Activated T-cell treated with anti-CD3 and anti-CD28 coated beads, Interleukin-2, amount 50 U/mL, for 72 hours (primary cell): ENCODE measurements around the gene TRIP11. TPM values are rescaled to one million over a fixed set of nuclear protein-coding genes. Genes with fewer than 3 reads are reported as not detected.

Source experiments
- ATAC-seq, 2 donors: fragments of 150-1000 bp; cut with Tn5 transposase; replicated peaks in 1 of 2; 2 replicates each; pipeline ENCODE4 v1.10.0; 2021; ENCODE audit warnings: moderate library complexity in 2 of 2, mild to moderate bottlenecking in 1 of 2
- DNase-seq, 2 donors: peaks; one replicate each; pipeline ENCODE4 v3.0.0; 2021 to 2022; ENCODE audit warnings: mixed read lengths in 1 of 2
- H3K27ac Mint-ChIP-seq: one replicate; pipeline ENCODE4 v1.8.0; 2022; ENCODE audit warnings: mild to moderate bottlenecking, moderate library complexity, mixed read lengths
- H3K27me3 Mint-ChIP-seq: one replicate; pipeline ENCODE4 v1.8.0; 2022; ENCODE audit warnings: low read depth, mixed read lengths
- H3K36me3 Mint-ChIP-seq, 2 donors: one replicate each; pipeline ENCODE4 v1.8.0; 2022; ENCODE audit warnings: mixed read lengths in 2 of 2, mild to moderate bottlenecking in 1 of 2; ENCODE audit not compliant: insufficient read depth in 2 of 2
- H3K4me1 Mint-ChIP-seq: one replicate; pipeline ENCODE4 v1.8.0; 2022; ENCODE audit warnings: low read depth, mixed read lengths
- H3K4me3 Mint-ChIP-seq, 2 donors: one replicate each; pipeline ENCODE4 v1.8.0; 2022; ENCODE audit warnings: mild to moderate bottlenecking in 2 of 2, mixed read lengths in 2 of 2, moderate library complexity in 2 of 2
- H3K9me3 Mint-ChIP-seq, 2 donors: one replicate each; pipeline ENCODE4 v1.8.0; 2022; ENCODE audit warnings: mixed read lengths in 2 of 2
- total RNA-seq, 2 donors: library from RNA; stranded (reverse); gene quantifications; one replicate each; pipeline ENCODE4 v1.2.3, GENCODE V29; 2022

The TRIP11 gene
- total RNA-seq, 2 donors from 2014 or later: 39.0 to 47.2 TPM

- Mint-ChIP-seq H3K27me3 (no peaks in the 10 kb centered on the region), H3K4me1 (peaks cover 48% of the 10 kb centered on the region), H3K36me3 (peaks cover 6 to 11% of the 10 kb centered on the region in 2 donors), H3K4me3 (no peak overlapping the region), H3K27ac (no peak overlapping the region), H3K9me3 (no peaks in the 10 kb centered on the region)
- DNase-seq (no peak), ATAC-seq (no peak)
Measured at GRCh38 chr14:92035890-92036289, 4.0 kb downstream of the TRIP11 start.

GRCh38 chr14:92033906-92034687 lies 5.8 kb downstream of the TRIP11 start:
- ATAC-seq: no peak
- DNase-seq: no peak

GRCh38 chr14:92033433-92033832 lies 6.4 kb downstream of the TRIP11 start:
- peak overlapping the region; percentile 29 for H3K27ac Mint-ChIP-seq
- DNase-seq (no peak), ATAC-seq (no peak)
- H3K27me3 Mint-ChIP-seq: no peaks in the 10 kb centered on the region
- peaks cover 3 to 8% of the 10 kb centered on the region in 2 donors for H3K36me3 Mint-ChIP-seq
- H3K4me1 Mint-ChIP-seq: peaks cover 41% of the 10 kb centered on the region
- H3K4me3 Mint-ChIP-seq: no peak overlapping the region
- H3K9me3 Mint-ChIP-seq: no peaks in the 10 kb centered on the region

More at GRCh38 chr14:92033906-92034687, 5.8 kb downstream of the TRIP11 start:
- Mint-ChIP-seq H3K27ac (peak overlapping the region; percentile 29), H3K4me3 (no peak overlapping the region), H3K36me3 (peaks cover 4 to 9% of the 10 kb centered on the region in 2 donors), H3K27me3 (no peaks in the 10 kb centered on the region), H3K4me1 (peaks cover 47% of the 10 kb centered on the region), H3K9me3 (no peaks in the 10 kb centered on the region)

GRCh38 chr14:92026548-92027190 lies 13.2 kb downstream of the TRIP11 start:
- no peak for ATAC-seq
- peaks cover 4 to 15% of the 10 kb centered on the region in 2 donors for H3K36me3 Mint-ChIP-seq
- no peak overlapping the region for H3K27ac Mint-ChIP-seq
- H3K9me3 Mint-ChIP-seq: no peaks in the 10 kb centered on the region
- peaks cover 11% of the 10 kb centered on the region for H3K4me1 Mint-ChIP-seq
- H3K27me3 Mint-ChIP-seq: no peaks in the 10 kb centered on the region
- peak overlapping the region in 1 of 2 donors; percentile 37 for H3K4me3 Mint-ChIP-seq
- peak; percentile 15 to 17 for DNase-seq

DNA sequence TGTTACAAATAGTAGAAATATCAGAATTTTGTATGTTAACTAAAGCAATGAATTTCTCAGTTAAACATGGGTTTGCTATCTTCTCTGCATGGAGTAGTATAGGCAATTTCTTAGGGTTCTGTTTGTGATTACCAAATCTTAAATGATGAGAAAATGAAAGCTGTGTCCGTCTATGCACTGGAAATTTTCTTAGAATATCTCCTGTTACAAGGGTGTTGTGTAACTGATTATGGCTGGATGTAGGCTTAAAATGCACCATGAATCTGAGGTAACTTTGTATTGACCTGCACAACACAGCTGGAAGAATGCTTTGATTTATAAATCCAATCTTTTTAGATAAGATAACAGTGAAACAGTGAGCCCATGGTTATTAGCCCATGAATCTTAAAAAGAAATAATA lies 17.8 kb downstream of the TRIP11 start:
- Mint-ChIP-seq H3K9me3 (no peaks in the 10 kb centered on the region), H3K4me1 (peaks cover 12% of the 10 kb centered on the region), H3K27ac (peak overlapping the region; percentile 50), H3K27me3 (no peaks in the 10 kb centered on the region), H3K36me3 (peaks cover 4 to 8% of the 10 kb centered on the region in 2 donors), H3K4me3 (no peak overlapping the region)
- no peak for DNase-seq
- no peak for ATAC-seq

DNA sequence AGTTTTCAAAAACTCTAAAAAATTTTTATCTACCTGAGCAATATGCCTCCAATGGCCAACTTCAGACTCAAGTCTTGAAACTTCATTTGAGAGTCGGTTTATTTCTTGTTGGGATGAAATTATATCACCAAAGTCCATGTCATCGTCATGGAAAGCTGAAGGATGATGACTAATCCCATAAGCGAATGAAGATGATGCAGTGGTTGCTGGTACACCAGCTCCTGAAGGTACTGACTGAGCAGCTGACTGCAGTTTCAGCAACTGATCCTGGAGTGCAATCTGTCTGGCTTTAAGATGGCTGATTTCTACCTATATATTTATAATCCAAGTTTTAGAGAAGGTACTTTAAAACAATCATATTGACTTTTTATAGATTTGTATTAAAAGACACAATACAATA lies 18.3 kb downstream of the TRIP11 start:
- Mint-ChIP-seq H3K4me1 (peaks cover 8% of the 10 kb centered on the region), H3K4me3 (no peak overlapping the region), H3K27ac (no peak overlapping the region), H3K36me3 (peaks cover 3 to 9% of the 10 kb centered on the region in 2 donors), H3K9me3 (no peaks in the 10 kb centered on the region), H3K27me3 (no peaks in the 10 kb centered on the region)
- no peak for ATAC-seq
- no peak for DNase-seq

DNA sequence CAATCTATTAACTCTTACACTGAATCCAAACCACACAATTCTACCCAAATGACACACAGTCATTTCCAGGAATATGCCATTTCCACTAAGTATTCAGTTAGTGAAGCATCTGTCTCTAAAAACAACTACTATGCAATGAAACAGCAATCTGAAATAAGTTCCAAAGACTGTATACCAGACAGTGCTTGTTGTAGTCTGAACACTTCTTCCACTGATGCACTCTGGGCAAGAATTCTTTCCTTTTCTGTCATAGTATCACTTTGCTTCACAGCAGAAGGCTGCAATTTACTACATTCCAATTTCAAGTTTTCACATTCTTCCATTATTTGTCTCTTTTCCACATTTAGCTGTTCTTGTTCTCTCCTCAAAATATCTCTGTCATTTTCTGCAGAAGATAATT lies 25.8 kb downstream of the TRIP11 start:
- Mint-ChIP-seq H3K27ac (peak overlapping the region; percentile 40), H3K27me3 (no peaks in the 10 kb centered on the region), H3K4me3 (no peak overlapping the region), H3K4me1 (peaks cover 27% of the 10 kb centered on the region), H3K9me3 (no peaks in the 10 kb centered on the region), H3K36me3 (peaks cover 3 to 22% of the 10 kb centered on the region in 2 donors)
- peak in 1 of 2 donors; percentile 52 for ATAC-seq
- no peak for DNase-seq

DNA sequence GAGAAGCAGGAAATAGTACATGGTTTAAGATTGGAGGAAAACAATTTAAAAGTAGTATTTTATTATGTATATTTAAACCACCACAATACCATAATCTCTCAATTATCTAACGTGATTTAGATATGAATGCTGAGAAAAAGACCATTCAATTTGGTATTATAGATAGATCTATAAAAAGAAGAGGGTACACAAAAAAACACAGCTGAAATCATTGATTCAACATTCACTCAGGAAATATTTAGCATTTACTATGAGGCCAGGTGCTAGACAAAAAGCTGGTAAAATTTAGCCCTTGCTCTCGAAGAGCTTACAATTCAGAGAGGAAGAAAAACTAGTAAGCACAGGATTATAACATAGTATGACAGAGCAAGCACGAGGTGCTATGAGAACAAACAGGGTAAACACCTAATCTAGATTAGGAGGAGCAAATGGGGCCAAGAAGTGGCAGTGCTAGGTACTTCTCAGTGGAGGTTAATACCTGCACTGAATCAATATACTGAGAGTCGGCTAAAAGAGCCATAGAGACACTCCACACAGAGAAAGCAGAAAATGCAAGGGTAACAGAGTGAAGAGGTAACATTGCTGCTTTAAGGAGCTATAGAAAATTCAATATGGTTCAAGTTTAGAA lies 27.6 kb downstream of the TRIP11 start:
- ATAC-seq: no peak
- no peaks in the 10 kb centered on the region for H3K27me3 Mint-ChIP-seq
- no peaks in the 10 kb centered on the region for H3K9me3 Mint-ChIP-seq
- H3K27ac Mint-ChIP-seq: peak overlapping the region; percentile 58
- H3K36me3 Mint-ChIP-seq: peaks cover 3 to 31% of the 10 kb centered on the region in 2 donors
- H3K4me1 Mint-ChIP-seq: peaks cover 26% of the 10 kb centered on the region
- no peak for DNase-seq
- no peak overlapping the region for H3K4me3 Mint-ChIP-seq

DNA sequence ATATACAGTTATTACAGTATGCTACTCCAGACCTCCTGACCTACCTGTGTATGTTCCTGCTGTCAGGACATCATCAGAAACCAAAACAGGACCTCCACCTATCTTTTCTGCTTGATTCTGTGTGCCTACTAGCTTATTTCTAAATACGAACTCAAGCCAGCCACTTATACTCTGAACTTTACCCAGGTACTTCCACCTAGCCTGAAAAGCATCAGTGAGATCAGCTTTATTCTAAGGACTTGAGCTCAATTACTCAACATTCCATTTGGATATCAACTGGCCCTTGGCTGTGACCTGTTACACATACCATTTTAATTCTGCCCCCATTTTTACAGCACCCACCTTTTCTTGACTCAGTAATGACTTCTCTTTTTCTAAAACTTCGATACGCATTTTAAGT lies 29.2 kb downstream of the TRIP11 start:
- no peaks in the 10 kb centered on the region for H3K27me3 Mint-ChIP-seq
- no peak for ATAC-seq
- DNase-seq: no peak
- H3K27ac Mint-ChIP-seq: no peak overlapping the region
- no peaks in the 10 kb centered on the region for H3K9me3 Mint-ChIP-seq
- peaks cover 3 to 29% of the 10 kb centered on the region in 2 donors for H3K36me3 Mint-ChIP-seq
- no peak overlapping the region for H3K4me3 Mint-ChIP-seq
- peaks cover 32% of the 10 kb centered on the region for H3K4me1 Mint-ChIP-seq

DNA sequence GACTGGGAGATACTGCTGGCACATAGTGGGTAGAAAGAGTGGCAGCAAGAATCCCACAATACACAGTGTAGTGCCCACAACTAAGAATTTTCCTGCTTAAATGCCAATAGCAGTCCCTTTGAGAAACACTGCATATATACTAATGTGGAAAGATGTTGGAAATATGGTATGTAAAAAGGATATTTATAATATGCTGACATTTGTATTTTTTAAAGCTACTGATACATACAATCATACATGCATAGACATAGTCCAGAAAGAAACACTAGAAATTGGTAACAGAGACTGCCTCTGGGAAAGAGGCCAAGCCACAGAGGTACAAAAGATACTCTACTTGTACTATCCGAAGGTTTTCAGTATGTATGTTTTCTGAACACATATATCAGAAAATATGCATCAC lies 30.3 kb downstream of the TRIP11 start:
- no peak for ATAC-seq
- H3K27ac Mint-ChIP-seq: no peak overlapping the region

DNA sequence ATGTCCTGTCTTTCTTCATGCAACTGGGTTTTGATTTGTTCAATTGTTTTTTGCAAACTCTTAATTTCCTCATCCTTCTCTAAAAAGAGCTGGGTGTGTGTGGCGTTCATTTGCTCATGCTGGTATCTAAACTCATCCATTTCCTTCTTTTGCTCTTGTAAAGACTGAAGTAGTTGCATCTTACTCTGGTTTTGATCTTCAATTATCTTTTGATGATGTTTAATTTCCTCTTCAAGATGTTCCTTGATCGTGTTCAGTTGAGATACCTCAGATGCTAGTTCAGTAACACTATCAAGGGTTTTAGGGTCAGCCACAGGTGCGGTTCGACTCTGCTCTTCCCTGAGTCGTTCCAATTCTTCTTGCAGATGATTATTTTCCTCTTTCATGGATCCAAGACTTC lies 34.8 kb downstream of the TRIP11 start:
- Mint-ChIP-seq H3K27ac (peak overlapping the region; percentile 75), H3K4me1 (peaks cover 34% of the 10 kb centered on the region), H3K4me3 (peak overlapping the region; percentile 42 to 80), H3K36me3 (peaks cover 6 to 30% of the 10 kb centered on the region in 2 donors), H3K27me3 (no peaks in the 10 kb centered on the region), H3K9me3 (no peaks in the 10 kb centered on the region)
- ATAC-seq (no peak), DNase-seq (no peak)

More for the DNA sequence above, 30.3 kb downstream of the TRIP11 start:
- H3K27me3 Mint-ChIP-seq: no peaks in the 10 kb centered on the region
- H3K36me3 Mint-ChIP-seq: peaks cover 5 to 38% of the 10 kb centered on the region in 2 donors
- no peak overlapping the region for H3K4me3 Mint-ChIP-seq
- no peaks in the 10 kb centered on the region for H3K9me3 Mint-ChIP-seq
- DNase-seq: no peak
- H3K4me1 Mint-ChIP-seq: peaks cover 42% of the 10 kb centered on the region

- Mint-ChIP-seq H3K36me3 (peaks cover 6 to 30% of the 10 kb centered on the region in 2 donors), H3K4me1 (peaks cover 43% of the 10 kb centered on the region), H3K27me3 (no peaks in the 10 kb centered on the region), H3K4me3 (peak overlapping the region in 1 of 2 donors; percentile 80), H3K27ac (no peak overlapping the region), H3K9me3 (no peaks in the 10 kb centered on the region)
- DNase-seq (no peak), ATAC-seq (no peak)
Measured at GRCh38 chr14:92004062-92004461, 35.8 kb downstream of the TRIP11 start.
